ENCODE measurements around the gene TCF15.

TCF15 gene

DNA sequence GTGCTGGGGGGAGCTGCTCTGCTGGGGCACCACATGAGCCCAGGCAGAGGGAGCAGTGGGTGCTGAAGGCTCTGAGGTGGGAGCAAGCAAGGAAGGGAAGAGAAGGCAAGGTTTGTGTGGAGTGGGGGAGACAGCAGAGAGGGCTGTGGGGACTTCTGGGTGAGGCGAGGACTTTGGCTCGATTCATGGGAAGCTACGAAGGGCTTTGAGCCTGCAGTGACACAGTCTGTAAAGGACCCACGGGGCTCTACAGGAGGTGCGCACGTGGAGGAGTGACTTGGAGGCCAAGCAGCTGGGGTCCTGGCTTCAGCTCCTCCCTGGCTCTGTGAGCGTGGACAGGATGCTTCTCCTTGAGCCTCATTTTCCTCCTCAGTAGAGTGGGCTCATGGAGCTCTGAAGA lies 37.4 kb downstream of the TCF15 start:
- H3K27ac ChIP-seq: no peak overlapping the region
- no peak for TF ChIP-seq CTCF (conservative IDR thresholded peaks at IDR 0.05)

- no peak overlapping the region for H3K27ac ChIP-seq
- no peak for TF ChIP-seq CTCF (conservative IDR thresholded peaks at IDR 0.05)
Measured at GRCh38 chr20:571754-572441, 38.2 kb downstream of the TCF15 start.

- H3K27ac ChIP-seq: no peak overlapping the region
- no peak for TF ChIP-seq CTCF (conservative IDR thresholded peaks at IDR 0.05)
Measured at GRCh38 chr20:568673-569415, 41.3 kb downstream of the TCF15 start.

DNA sequence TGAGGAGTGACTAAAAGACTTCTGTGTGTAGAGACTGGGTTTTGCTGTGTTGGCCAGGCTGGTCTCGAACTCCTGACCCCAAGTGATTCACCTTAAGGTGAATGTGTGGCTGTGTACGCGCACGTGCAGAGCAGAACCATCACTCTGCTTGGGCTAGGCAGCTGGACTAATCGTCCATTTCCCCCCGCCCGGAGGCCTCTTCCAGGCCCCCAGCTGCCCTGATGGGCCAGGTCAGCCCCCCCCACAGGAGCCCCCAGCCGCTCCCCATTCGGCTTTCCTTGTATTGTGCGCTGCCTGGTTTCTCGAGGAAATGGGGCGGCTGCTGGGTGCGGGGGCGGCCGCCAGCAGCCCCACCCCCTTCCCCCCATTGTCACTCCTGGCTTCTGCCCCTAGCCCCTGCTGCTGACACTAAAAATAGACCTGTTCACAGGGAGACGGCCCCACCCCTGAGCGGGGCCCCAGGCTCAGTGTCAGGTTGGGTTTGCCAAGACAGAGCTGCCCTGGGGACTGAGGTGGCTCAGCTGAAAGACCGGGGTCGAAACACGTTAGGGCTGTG lies 41.9 kb downstream of the TCF15 start:
- TF ChIP-seq CTCF (conservative IDR thresholded peaks at IDR 0.05): no peak

DNA sequence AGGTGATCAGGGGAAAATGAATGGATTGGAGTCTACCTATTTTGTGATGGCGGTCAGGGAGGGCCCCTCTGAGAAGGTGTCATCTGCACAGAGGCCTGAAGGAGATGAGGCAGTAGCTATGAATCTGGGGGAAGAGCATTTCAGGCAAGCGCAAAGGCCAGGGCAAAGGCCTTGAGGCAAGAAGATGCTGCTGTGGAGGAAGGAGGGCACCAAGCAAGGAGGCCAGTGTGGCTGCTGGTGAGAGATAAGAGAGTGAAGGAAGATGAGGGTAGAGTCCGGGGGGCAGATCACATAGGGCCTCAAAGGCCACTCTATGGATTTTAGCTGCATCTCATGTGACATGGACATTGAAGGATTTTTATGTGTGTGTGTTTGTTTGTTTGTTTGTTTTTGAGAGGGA lies 45.9 kb downstream of the TCF15 start:
- no peak overlapping the region for H3K27ac ChIP-seq
- TF ChIP-seq CTCF (conservative IDR thresholded peaks at IDR 0.05): no peak

More for the DNA sequence above, 41.9 kb downstream of the TCF15 start:
- no peak overlapping the region for H3K27ac ChIP-seq

DNA sequence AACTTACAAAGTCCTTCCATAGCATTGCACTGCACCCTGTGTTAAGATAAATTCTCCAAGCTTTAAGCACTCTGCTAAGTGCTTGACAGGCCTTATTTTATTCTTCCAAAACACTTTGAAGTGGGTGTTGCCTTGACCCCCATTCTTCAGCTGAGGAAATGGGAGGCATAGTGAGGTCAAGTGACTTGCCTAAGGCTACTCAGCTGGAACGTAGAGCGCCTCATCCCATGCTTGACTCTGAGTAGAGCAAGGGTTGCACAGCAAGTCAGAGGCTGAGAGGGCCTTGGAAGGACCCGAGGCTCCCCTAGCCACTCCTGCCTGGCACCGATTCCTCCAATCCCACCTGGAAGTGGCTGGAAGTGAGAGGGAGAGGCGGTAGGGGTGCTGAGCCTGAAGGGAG lies 46.9 kb downstream of the TCF15 start:
- no peak for TF ChIP-seq CTCF (conservative IDR thresholded peaks at IDR 0.05)
- H3K27ac ChIP-seq: no peak overlapping the region

DNA sequence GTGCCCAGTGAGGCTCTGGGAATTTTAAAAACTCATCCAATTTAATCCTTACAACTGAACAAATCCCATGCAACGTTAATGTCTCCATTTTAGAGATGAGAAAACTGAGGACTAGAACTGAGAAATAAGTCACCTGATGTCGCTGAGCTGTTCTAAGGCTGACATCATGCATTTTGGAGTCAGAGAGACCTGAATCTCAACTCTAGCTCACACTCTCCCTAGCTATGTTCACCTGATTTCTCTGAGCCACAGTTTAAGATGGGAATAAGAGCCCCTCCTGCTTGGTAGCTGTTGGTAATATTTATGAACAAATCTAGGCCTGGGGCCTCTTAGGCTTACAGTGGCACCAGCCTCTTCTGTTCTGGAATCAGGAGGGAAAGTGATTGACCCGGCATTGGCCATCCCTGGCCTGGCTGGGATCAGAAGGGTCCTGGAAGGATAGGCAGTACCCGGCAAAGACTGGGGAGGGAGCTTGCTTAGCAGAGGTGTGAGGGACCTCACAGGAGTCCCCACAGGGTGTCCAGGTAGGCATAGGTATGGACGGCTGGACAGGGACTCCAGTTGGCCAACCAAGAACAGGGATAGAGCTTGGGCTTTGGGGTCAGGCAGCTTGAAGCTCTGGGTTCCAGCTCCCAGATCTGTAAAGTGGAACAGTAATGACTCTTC lies 47.7 kb downstream of the TCF15 start:
- no peak overlapping the region for H3K27ac ChIP-seq
- TF ChIP-seq CTCF (conservative IDR thresholded peaks at IDR 0.05): no peak
